ENCODE results near the gene ELOVL6.
"Not testable (repeated sequence)": the region's sequence is repeated elsewhere in the genome, so short reads cannot be mapped to it uniquely, and the experiment has no call there.

Gene ELOVL6

DNA sequence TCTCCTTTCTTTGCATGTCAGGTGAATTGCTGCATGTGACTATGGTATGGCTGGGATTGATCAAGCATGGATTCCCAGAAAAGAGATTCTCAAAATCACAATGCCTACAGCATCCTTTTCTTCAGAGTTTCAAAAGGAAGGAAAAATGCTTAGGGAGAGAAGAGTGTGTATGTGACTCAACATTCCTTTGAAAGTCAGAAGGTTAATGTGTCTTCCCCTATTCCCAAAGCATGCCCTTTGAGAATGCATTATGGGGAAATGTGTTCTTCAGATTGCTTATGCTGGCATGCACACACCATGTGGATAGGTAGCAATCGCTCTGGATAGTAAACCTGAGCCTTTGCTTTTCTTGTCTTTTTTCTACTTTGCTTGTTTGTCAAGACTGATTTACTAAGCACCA lies 78.5 kb downstream of the ELOVL6 start:
- no peak for DNase-seq

DNA sequence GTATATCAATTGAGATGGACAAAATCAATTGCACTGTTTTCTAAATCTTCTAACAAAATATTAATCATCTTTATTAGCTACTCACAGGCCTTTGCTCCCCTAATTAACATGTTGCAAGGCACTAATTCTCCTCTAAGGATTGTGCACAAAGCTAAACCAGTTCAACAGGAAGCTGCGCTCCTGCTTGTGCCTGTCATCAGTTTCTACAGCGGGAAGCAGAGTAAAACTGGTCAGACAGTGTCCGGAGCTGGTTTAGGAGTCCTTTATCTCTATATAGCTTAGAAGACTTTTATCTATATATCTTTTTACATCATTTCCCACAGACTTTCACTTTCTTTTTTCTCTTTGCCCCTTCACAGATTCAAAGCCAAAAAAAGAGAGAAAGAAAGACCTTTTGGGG lies 79.1 kb downstream of the ELOVL6 start:
- DNase-seq = no peak

DNA sequence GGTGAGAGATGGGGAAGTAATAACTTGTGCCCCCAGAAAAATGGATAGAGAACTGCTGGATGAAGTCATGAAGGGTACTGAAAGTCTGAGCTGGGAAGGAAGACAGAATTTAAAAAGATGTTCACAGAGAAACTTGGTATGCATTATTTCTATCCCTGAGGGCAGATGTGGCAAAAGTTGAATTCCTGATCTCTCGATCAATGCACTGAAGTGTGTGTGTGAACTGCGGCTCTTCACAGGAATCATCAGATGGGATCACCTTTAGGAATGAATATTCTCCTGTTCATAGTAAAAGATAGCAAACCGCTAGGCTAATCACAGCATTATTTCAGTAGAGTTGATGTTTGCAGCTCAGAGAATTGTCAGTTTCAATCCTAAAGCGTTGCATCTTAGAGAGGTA lies 86.4 kb downstream of the ELOVL6 start:
- DNase-seq = no peak

DNA sequence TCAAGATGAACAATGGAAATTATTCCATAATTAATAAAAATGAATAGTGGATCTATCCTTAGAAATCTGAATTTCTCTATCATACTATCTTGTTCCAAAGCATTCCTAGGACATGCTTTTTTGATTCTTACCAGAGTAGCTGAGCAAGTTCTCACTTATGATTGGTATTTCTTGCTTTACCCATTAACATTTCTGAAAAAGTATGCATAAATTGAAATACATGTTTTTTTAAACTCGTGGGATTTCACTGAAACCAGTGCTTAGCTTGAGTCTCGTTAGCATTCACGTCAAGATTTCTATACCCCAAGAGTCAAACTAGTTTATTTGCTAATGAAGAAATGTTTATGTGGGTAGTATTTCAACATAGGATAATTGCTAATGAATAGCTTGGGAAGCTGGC lies 89.0 kb downstream of the ELOVL6 start:
- no peak for DNase-seq

DNA sequence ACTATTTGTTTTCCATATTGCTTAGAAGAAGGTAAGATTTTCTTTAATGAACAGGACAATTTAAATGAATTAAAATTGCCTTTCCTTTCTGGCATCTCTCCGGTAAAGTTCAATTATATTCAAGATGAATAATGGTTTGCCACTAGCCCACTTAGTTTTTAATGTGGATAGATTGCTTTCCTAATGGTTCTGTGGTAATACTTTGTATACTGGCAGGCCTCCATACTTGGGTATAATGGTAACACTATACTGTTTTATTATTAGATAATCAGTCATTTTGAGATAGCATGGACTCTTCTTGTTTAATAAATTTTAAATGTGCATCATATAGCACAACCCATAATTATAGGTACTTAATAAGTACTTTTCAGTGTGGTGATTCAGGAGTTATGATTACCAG lies 89.5 kb downstream of the ELOVL6 start:
- DNase-seq = no peak

DNA sequence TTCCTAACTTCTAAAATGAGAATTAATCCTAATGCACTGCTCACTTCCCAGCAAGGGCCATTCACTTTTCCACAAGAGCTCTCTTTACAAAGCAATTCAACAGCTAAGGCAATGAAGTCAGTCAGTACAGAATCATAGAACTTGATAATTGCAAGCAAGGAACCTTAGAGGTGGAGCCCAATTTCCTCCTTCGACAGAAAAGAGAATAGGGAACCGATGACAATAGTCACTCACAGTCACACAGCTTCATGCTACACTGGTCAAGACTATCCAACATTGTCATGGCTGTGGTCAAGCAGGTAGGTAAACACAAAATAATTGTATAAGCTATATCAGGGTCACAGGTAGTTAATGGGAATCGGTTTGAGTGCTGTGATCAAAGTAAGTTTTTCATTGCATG lies 90.0 kb downstream of the ELOVL6 start:
- DNase-seq = no peak

DNA sequence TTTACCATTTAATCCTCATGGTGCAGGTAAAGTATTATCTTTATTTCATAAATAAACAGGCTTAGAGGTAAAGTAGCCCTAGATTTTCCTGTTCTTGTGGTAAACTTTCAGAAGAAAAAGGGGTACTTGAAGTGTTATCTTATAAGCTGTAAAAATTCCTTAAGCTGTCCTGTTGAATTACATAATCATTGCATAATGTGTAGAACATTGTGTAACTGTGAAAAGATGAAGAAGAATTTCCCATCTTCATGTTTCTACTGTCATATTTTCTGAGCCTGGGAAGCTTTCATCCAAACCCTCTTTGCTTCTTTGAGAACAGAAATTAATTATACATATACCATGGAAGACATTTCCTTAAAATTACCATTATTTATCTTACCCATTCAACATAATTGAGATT lies 90.5 kb downstream of the ELOVL6 start:
- no peak for DNase-seq

DNA sequence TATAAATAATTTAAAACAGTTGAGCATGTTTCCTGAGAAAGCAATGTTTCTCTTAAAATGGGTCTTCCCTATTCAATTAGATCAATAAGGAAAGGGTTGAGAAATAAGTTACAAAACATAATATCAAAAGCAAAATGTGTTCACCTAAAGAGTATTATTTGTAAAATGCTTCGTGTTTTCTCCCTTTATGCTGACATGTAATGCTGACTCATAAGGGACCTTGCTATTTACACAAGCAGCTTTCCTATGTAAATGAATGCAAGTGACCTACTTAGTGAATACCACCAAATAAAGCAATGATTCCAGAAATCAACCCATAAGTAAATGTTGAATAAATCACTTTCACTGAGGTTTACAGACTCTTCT lies 91.5 kb downstream of the ELOVL6 start:
- DNase-seq = no peak

DNA sequence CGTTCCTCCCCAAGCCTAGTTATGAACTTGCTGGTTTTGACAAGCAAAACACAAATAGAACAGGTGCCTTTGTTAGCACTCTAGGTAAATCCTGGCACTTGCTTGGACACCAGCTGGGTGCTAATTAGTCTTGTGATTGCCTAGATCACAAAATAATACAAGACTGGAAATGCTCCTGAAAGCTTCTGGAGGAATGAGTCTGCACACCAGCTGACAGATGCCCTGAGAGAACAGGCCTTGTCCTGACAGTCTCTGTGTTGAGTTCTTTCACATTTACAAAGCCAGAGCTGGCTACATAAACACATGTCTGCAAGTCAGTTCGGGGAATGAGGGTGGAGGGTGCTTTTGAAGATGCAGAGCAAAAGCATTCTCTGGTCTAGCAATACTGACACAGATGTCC lies 93.8 kb downstream of the ELOVL6 start:
- DNase-seq = no peak

DNA sequence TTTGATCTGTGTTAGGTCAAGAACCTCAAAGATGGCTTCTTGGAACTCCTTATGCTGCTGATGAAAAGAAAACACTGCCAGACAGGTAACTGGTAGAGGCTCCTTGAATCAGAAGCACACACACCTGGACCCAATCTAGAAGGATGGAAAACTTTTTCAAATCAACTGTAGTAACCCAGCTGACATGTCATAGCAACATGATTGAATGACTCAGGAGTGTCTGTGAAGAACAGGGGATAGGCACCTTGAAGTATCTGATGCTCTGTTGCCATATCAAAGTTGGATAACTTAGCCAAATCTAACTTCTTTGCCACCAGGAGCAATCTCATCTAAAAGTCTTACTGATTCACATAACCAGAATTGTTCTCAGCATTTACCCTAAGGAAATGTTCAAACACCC lies 98.8 kb downstream of the ELOVL6 start:
- no peak for DNase-seq

DNA sequence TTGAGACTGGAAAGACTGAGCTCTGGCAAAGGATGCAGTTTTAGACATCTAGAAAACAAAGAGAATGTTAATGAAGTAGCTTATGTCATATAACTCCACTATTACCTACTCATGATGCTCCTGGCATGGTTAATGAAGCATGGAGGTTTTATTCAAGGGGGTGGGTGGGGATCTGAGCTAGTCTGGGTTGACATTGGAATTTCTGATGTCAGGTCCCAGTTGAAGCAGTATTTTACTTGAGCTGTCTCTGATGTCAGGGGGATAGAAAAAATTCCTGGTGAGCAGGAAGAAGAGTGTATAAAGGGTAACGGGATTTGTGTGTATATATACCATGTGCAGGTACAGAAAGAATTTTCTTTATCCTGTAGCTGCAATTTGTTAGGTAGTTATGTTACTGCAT lies 102.0 kb downstream of the ELOVL6 start:
- DNase-seq = no peak

DNA sequence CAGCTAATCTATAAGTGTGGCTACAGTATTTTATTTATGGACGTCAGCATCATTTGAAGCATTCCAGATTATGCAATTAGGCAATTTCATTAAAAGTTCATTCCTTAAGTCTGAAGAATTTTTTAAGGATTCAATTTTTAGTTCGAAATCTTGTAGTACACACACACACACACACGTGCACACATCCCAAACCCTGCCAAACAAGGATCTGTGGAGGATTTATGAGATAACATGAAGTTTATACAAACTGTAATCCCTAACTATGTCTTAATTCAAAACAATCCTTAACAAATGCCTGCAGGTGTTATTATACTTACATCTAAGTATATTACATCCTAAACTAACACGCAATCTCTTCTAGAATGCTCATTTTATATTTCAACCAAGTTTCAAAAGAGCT lies 105.8 kb downstream of the ELOVL6 start:
- no peak for DNase-seq

DNA sequence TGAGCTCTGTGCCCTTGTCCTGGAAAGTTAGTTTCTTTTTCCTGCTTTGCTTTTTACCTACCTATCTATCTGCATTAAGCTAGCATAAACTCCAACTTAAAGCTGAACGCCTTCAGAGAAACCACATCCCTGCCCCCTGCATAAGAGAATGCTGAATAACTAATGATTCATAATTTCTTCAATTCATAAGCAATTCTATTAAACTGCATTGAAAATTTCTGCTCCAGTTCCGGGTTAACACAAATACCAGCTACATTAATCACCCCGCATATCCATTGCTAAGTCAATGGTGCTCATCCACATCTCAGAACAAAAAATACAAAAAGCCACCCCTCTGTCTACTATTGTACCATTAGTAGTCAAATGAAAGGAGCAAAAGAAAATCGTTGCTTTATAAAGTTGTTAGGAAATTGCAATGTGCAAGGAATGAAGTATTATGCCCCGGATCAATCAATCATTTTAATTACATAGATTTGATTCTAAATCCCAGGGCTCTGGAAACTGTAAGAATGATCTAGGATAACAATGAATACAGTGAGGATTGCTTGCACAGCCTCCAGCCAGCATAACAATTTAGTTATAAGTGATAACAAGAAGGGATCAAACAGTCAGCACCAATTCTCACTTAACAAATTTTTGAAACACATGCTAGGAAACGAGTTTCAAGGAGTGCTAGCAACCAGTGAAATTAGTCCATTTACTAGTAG lies 106.8 kb downstream of the ELOVL6 start:
- DNase-seq = no peak

DNA sequence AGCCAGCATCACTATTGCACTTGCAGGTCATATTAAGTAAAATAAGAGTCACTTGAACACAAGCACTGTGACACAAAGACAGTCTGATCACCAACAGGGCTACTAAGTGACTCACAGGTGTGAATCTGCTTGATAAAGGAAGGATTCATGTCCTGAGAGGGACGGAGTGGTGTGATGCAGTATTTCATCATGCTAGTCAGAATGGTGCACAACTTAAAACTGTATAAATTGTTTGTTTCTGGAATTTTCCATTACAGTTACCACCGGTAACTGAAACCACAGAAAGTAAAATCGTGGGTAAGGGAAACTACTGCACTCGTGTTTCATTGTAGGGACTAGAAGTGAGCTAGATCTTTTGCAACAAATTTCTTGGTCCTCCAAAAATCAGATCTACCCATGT lies 109.7 kb downstream of the ELOVL6 start:
- no peak for DNase-seq

DNA sequence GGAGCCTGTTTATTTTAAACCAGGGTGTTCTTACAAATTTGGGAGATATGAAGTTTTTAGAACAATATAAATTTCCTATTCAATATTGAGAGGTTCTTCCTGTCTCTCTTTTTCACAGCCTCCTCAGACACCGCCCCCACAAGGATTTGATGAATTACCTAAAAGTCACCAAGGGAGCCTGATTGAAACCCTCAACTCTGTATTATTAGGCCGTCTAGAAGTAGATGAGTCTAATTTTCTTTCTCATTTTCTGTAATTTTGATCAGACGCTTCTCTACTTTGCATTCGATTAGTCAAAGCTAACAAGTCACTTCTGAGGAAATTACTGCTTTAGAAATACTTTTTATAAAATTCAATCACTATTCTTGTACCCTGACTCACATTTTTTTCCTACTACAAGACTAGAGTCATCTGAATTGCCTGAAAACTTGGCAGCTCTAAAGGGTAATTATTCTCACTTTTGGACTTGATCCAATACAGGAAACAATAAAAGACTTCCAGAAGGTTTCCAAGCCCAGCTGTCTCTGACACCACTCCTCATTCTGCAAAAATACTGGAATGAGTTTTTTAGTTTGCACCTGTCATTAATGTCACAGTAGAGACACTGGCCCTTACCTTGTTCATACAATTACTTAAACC lies 111.2 kb downstream of the ELOVL6 start:
- no peak for DNase-seq

DNA sequence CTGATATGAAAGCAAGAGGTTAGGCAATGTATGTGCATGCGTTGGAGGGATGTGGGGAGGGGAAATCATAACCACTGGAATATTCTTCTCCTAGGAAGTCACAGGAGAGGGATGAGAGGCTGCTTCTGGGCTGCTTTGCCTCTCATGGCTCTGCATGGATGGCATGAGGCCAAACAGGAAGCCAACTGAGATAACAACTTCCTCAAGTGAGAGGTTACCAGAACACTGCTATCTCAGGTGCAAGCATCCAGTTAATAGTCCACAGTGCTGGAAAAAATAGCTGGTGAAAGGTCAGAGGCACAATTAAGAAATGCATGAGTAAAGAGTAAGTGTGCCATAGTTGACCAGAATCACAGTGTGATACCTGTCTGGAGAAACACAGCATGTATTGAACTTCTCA lies 113.3 kb downstream of the ELOVL6 start:
- no peak for DNase-seq

DNA sequence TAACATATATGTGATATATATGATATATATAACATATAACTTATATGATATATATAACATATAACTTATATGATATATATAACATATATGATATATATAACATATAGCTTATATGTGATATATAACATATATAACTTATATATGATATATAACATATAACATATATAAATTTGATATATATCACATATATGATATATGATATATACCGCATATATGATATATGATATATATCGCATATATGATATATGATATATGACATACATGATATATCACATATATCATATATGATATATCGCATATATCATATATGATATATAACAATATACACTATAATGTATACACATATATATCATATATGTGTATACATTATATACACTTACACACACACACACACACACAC lies 114.3 kb downstream of the ELOVL6 start:
- DNase-seq = no peak

DNA sequence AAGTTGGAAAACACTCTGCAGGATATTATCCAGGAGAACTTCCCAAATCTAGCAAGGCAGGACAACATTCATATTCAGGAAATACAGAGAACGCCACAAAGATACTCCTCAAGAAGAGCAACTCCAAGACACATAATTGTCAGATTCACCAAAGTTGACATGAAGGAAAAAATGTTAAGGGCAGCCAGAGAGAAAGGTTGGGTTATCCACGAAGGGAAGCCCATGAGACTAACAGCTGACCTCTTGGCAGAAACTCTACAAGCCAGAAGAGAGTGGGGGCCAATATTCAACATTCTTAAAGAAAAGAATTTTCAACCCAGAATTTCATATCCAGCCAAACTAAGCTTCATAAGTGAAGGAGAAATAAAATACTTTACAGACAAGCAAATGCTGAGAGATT lies 120.3 kb downstream of the ELOVL6 start:
- not testable (repeated sequence) for DNase-seq

DNA sequence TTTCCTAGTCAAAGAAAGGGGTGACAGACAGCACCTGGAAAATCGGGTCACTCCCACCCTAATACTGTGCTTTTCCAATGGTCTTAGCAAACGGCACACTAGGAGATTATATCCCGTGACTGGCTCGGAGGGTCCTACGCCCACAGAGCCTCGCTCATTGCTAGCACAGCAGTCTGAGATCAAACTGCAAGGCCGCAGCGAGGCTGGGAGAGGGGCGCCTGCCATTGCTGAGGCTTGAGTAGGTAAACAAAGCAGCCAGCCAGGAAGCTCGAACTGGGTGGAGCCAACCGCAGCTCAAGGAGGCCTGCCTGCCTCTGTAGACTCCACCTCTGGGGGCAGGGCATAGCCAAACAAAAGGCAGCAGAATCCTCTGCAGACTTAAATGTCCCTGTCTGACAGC lies 121.6 kb downstream of the ELOVL6 start:
- not testable (repeated sequence) for DNase-seq

DNA sequence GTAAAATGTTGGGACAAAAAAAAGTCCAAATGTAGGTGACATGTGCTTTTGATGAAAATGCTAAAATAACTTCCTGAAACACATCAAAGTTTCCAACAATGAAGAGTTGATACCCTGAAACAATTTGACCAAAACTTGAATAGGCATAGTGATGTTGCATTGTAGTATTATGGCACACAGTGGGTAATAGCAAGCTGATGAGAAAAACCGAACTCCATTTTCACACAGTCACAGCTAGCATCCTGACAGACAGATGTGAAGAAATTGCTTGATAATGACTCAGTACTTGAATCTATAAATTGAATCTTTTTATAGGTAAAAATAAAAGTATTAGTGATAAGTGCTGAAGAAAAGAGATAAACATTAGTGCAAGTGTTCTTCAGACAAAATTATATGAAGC lies 122.5 kb downstream of the ELOVL6 start:
- no peak for DNase-seq

DNA sequence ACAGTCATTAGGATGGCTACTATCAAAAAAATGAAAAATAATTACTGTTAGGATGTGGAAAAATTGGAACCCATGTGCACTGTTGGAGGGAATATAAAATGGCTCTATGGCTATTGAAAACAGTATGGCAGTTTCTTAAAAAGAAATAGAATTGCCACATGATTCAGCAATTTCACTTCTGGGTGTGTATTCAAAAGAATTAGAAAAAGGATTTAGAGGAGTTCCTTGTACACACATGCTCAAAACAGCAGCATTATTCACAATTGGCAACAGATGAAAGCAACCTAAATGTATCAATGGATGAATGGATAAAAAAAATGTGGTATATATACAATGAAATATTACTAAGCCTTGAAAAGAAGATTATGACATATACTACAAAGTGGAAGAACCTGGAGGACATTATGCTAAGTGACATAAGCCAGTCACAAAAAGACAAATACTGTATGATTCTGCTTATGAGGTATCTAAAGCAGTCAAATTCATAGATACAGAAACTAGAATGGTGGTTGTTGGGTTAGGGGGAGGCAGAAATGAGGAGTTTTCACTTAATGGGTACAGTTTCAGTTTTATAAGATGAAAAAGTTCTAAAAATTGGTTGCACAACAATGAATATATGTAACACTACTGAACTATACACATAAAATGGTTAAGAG lies 123.2 kb downstream of the ELOVL6 start:
- DNase-seq = no peak

DNA sequence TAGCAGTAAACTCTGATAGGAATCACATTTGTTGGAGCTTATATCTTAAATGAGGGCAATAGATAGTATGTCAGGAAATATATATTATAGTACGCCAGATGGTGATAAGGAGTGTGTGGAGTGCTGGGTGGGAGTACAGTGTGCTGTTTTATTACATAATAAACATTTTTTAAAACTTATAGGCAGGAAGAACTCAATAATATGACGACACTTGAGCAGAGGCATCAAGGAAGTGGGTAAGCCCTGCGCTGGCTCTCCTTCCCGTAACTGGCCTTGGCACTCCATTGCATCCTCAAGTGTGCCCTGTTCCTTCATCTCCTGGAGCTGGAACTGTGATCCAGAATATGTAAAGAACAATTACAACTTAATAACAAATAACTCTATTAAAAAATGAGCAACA lies 123.8 kb downstream of the ELOVL6 start:
- DNase-seq = no peak

DNA sequence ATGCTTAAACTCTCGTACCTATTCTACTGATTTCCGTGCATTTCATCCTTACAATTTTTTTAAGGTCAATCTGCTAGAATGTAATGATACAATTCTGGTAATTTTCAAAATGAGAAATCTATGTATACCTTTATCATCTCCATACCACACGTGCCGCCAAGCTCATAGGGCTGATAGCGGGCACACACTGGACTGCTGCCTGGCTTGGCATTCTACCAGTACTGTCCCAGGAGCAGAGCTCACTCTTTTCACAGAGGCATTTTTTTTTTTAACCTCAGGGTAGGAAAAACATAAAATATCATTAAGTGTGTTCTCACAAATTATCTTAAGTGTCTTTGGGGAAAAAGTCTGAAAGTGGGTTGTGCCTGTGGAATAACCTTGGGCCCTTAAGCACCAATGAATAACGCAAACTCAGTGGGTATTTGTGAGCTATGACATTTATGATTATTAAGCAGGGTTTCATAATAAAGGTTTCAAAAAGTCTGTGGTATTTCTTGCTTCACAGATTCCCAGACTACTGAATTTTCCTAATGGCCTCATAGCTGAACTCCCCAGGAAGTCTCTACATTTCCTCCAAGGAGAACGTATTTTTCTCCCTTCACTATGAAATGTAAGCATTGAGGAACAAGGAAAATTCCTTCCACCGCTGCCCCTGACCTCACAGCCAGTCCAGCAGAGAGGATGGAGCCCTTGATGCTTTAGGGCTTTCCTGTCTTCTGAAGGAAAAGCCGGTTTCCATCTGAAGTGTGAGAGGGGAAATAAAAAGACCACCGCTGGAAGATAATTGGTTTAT lies 125.2 kb downstream of the ELOVL6 start:
- DNase-seq = no peak

DNA sequence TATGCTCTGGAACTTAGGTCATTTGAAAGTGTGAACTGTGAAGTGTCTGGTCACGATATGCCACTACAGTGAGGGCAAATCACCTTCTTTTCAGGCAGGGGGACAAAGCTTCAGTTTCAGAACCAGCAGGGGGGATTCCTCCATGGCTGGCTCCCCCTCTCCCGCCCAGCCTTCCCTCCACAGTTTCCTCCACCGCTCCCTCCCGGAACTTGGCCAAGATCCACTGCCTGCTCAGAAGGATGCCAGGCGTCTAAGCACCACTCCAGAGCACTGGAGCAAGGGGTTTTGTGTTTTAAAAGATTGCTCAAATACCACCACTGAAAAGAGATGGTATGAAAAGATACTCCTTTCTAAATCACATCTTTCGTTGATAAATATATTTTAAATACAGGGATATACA lies 126.9 kb downstream of the ELOVL6 start:
- no peak for DNase-seq

All from activated T-cell treated with anti-CD3 and anti-CD28 coated beads, Interleukin-2, amount 50 U/mL, for 1 hour (primary cell).